ENCODE data around the gene ZFYVE28.

The ZFYVE28 gene

GRCh38 chr4:2400841-2401609, 17.4 kb downstream of the ZFYVE28 start:
- H3K9me3 ChIP-seq (replicated peaks; ENCODE audit: low read length) = no peaks in the 10 kb centered on the region
- H3K9ac ChIP-seq (ENCODE audit: low read depth, low read length) = no peak overlapping the region
- no peak overlapping the region for H3K4me2 ChIP-seq (ENCODE audit: low read length)
- H3K36me3 ChIP-seq (ENCODE audit: insufficient read depth, low read length) = no peaks in the 10 kb centered on the region
- peaks cover 16% of the 10 kb centered on the region for H3K4me1 ChIP-seq (ENCODE audit: control insufficient read depth, insufficient read depth, low read length)
- no peak overlapping the region for H3K4me3 ChIP-seq (ENCODE audit: low read length)
- H3K27me3 ChIP-seq (ENCODE audit: control insufficient read depth, insufficient read depth, low read length) = peaks cover 14% of the 10 kb centered on the region

GRCh38 chr4:2399631-2400190, 18.7 kb downstream of the ZFYVE28 start:
- H3K9ac ChIP-seq (ENCODE audit: low read depth, low read length) = no peak overlapping the region

GRCh38 chr4:2399216-2399615, 19.2 kb downstream of the ZFYVE28 start:
- peaks cover 29% of the 10 kb centered on the region for H3K4me1 ChIP-seq (ENCODE audit: control insufficient read depth, insufficient read depth, low read length)
- H3K4me2 ChIP-seq (ENCODE audit: low read length) = no peak overlapping the region
- peaks cover 16% of the 10 kb centered on the region for H3K27me3 ChIP-seq (ENCODE audit: control insufficient read depth, insufficient read depth, low read length)
- H3K4me3 ChIP-seq (ENCODE audit: low read length) = no peak overlapping the region
- H3K36me3 ChIP-seq (ENCODE audit: insufficient read depth, low read length) = no peaks in the 10 kb centered on the region
- H3K9ac ChIP-seq (ENCODE audit: low read depth, low read length) = no peak overlapping the region
- no peaks in the 10 kb centered on the region for H3K9me3 ChIP-seq (replicated peaks; ENCODE audit: low read length)

More at GRCh38 chr4:2399631-2400190, 18.7 kb downstream of the ZFYVE28 start:
- Histone ChIP-seq H3K36me3 (ENCODE audit: insufficient read depth, low read length) (no peaks in the 10 kb centered on the region), H3K4me3 (ENCODE audit: low read length) (no peak overlapping the region), H3K9me3 (replicated peaks; ENCODE audit: low read length) (no peaks in the 10 kb centered on the region), H3K27me3 (ENCODE audit: control insufficient read depth, insufficient read depth, low read length) (peaks cover 14% of the 10 kb centered on the region), H3K4me2 (ENCODE audit: low read length) (no peak overlapping the region), H3K4me1 (ENCODE audit: control insufficient read depth, insufficient read depth, low read length) (peaks cover 26% of the 10 kb centered on the region)

- Histone ChIP-seq H3K9me3 (replicated peaks; ENCODE audit: low read length) (no peaks in the 10 kb centered on the region), H3K4me3 (ENCODE audit: low read length) (no peak overlapping the region), H3K9ac (ENCODE audit: low read depth, low read length) (no peak overlapping the region), H3K36me3 (ENCODE audit: insufficient read depth, low read length) (no peaks in the 10 kb centered on the region), H3K27me3 (ENCODE audit: control insufficient read depth, insufficient read depth, low read length) (peaks cover 26% of the 10 kb centered on the region), H3K4me2 (ENCODE audit: low read length) (no peak overlapping the region), H3K4me1 (ENCODE audit: control insufficient read depth, insufficient read depth, low read length) (peaks cover 31% of the 10 kb centered on the region)
Measured at GRCh38 chr4:2397596-2398379, 20.7 kb downstream of the ZFYVE28 start.

- no peak overlapping the region for H3K4me2 ChIP-seq (ENCODE audit: low read length)
Measured at GRCh38 chr4:2396781-2397368, 21.6 kb downstream of the ZFYVE28 start.

GRCh38 chr4:2395584-2395983, 22.9 kb downstream of the ZFYVE28 start:
- H3K4me2 ChIP-seq (ENCODE audit: low read length) = no peak overlapping the region
- H3K9me3 ChIP-seq (replicated peaks; ENCODE audit: low read length) = no peaks in the 10 kb centered on the region
- no peaks in the 10 kb centered on the region for H3K36me3 ChIP-seq (ENCODE audit: insufficient read depth, low read length)
- H3K4me1 ChIP-seq (ENCODE audit: control insufficient read depth, insufficient read depth, low read length) = peaks cover 23% of the 10 kb centered on the region
- H3K4me3 ChIP-seq (ENCODE audit: low read length) = no peak overlapping the region
- no peak overlapping the region for H3K9ac ChIP-seq (ENCODE audit: low read depth, low read length)
- peaks cover 35% of the 10 kb centered on the region for H3K27me3 ChIP-seq (ENCODE audit: control insufficient read depth, insufficient read depth, low read length)

More at GRCh38 chr4:2396781-2397368, 21.6 kb downstream of the ZFYVE28 start:
- Histone ChIP-seq H3K4me3 (ENCODE audit: low read length) (no peak overlapping the region), H3K36me3 (ENCODE audit: insufficient read depth, low read length) (no peaks in the 10 kb centered on the region), H3K27me3 (ENCODE audit: control insufficient read depth, insufficient read depth, low read length) (peaks cover 28% of the 10 kb centered on the region), H3K4me1 (ENCODE audit: control insufficient read depth, insufficient read depth, low read length) (peaks cover 22% of the 10 kb centered on the region), H3K9ac (ENCODE audit: low read depth, low read length) (no peak overlapping the region), H3K9me3 (replicated peaks; ENCODE audit: low read length) (no peaks in the 10 kb centered on the region)

GRCh38 chr4:2395038-2395437, 23.4 kb downstream of the ZFYVE28 start:
- H3K36me3 ChIP-seq (ENCODE audit: insufficient read depth, low read length) = no peaks in the 10 kb centered on the region
- no peak overlapping the region for H3K4me3 ChIP-seq (ENCODE audit: low read length)
- no peak overlapping the region for H3K9ac ChIP-seq (ENCODE audit: low read depth, low read length)
- H3K27me3 ChIP-seq (ENCODE audit: control insufficient read depth, insufficient read depth, low read length) = peaks cover 41% of the 10 kb centered on the region
- H3K4me2 ChIP-seq (ENCODE audit: low read length) = peak overlapping the region; percentile 28
- peaks cover 25% of the 10 kb centered on the region for H3K4me1 ChIP-seq (ENCODE audit: control insufficient read depth, insufficient read depth, low read length)
- H3K9me3 ChIP-seq (replicated peaks; ENCODE audit: low read length) = no peaks in the 10 kb centered on the region

GRCh38 chr4:2394528-2394927, 23.9 kb downstream of the ZFYVE28 start:
- no peak overlapping the region for H3K9ac ChIP-seq (ENCODE audit: low read depth, low read length)
- peaks cover 25% of the 10 kb centered on the region for H3K4me1 ChIP-seq (ENCODE audit: control insufficient read depth, insufficient read depth, low read length)
- no peaks in the 10 kb centered on the region for H3K36me3 ChIP-seq (ENCODE audit: insufficient read depth, low read length)
- H3K9me3 ChIP-seq (replicated peaks; ENCODE audit: low read length) = no peaks in the 10 kb centered on the region
- no peak overlapping the region for H3K4me2 ChIP-seq (ENCODE audit: low read length)
- peaks cover 45% of the 10 kb centered on the region for H3K27me3 ChIP-seq (ENCODE audit: control insufficient read depth, insufficient read depth, low read length)
- no peak overlapping the region for H3K4me3 ChIP-seq (ENCODE audit: low read length)

GRCh38 chr4:2393353-2394270, 24.8 kb downstream of the ZFYVE28 start:
- H3K4me1 ChIP-seq (ENCODE audit: control insufficient read depth, insufficient read depth, low read length) = peaks cover 25% of the 10 kb centered on the region

GRCh38 chr4:2390784-2391421, 27.5 kb downstream of the ZFYVE28 start:
- Histone ChIP-seq H3K27me3 (ENCODE audit: control insufficient read depth, insufficient read depth, low read length) (peaks cover 52% of the 10 kb centered on the region), H3K4me1 (ENCODE audit: control insufficient read depth, insufficient read depth, low read length) (peaks cover 25% of the 10 kb centered on the region), H3K36me3 (ENCODE audit: insufficient read depth, low read length) (no peaks in the 10 kb centered on the region), H3K4me3 (ENCODE audit: low read length) (no peak overlapping the region), H3K4me2 (ENCODE audit: low read length) (no peak overlapping the region), H3K9me3 (replicated peaks; ENCODE audit: low read length) (no peaks in the 10 kb centered on the region), H3K9ac (ENCODE audit: low read depth, low read length) (no peak overlapping the region)

More at GRCh38 chr4:2393353-2394270, 24.8 kb downstream of the ZFYVE28 start:
- H3K27me3 ChIP-seq (ENCODE audit: control insufficient read depth, insufficient read depth, low read length) = peaks cover 46% of the 10 kb centered on the region
- H3K4me2 ChIP-seq (ENCODE audit: low read length) = no peak overlapping the region
- no peak overlapping the region for H3K4me3 ChIP-seq (ENCODE audit: low read length)
- no peaks in the 10 kb centered on the region for H3K9me3 ChIP-seq (replicated peaks; ENCODE audit: low read length)
- H3K9ac ChIP-seq (ENCODE audit: low read depth, low read length) = no peak overlapping the region
- H3K36me3 ChIP-seq (ENCODE audit: insufficient read depth, low read length) = no peaks in the 10 kb centered on the region

Data from skeletal muscle satellite cell (primary cell).